ENCODE measurements around the gene TNNI2.

Gene TNNI2

DNA sequence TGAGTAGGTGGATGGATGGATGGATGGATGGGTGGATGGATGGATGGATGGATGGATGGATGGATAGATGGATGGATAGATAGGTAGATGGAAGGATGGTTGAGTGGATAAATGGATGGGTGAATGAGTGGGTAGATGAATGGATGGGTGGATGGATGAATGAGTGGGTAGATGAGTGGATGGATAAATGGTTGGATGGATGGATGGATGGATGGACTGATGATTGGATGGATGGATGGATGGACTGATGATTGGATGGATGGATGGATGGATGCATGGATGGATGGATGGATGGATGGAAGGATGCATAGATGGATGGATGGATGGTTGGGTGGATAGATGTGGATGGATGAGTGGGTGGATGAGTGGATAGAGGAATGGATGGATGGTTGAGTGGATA is 17.2 kb upstream of the TNNI2 start:
- no peak for DNase-seq (ENCODE audit: low read depth)

DNA sequence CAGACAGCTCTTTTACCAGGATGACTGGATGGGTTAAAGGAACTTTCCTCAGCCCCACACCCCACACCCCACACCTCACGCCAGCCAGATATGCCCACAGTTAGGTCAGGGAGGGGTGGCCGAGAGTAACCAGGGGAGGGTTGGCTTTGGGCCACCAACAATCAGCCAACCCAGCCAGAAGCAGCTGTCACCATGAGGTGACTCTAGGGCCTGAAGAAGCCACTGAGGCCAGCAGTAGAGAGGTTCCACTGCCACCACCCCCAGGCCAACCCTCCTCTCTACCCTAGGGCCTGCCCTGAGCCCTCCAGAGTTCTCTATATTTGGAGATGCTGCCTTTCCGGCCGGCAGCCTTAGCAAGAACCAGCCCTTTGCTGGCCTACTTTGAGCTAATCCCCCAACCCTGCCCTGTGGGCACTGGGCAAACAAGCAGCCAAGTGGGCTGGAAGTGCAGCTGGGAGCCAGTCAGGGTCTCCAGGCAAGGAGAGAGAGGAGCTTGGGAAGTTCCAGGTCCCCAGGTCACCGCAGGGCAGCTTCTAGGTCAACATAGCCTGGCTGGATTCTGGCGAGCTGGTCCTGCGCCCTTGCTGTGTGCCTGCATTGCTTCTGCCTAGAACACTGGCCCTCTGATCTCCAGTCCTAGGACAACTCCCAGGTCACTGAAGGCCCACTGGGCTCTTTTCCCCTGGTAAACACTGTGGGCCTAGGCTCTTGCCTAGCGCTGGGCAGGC is 16.0 kb upstream of the TNNI2 start:
- no peak for DNase-seq (ENCODE audit: low read depth)

DNA sequence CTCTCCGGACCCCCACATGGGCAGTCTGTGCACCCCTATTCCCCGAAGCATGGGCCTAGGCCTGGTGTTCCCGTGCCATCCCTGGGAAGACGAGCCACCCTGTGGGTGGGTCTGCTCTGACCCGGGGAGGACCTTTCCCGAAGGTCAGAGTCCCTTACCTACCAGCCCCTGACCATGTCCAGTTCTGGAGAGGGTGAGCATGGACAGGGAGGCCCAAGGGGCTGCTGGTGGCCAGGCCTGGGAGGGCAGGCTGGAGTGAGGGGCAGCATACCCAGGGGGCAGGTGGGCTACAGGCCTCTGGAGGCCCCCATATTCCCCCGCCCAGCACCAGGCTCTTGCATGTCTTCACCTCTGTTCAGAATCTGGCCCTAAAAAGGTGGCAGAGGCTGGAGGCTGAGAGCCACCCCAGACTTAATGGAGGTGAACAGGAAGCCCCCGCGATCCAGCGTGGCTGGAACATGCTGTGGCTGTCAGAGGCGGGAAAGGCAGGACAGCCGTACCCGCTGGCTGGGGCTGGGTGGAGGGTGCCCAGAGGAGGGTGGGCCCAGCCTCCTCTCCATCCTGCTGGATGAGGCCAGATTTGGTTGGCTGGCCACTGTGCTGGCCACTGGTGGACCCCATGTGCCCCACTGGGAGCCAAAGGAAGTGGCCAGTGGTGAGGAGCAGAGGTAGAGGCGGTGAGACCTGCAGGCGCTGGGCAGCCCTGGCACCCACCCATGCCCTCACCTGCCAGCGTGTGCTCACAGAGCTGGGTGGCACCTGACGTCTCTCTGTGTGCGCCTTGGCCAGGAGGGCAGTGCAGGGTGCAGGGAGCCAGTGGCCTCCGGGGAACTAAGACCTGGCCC is 15.2 kb upstream of the TNNI2 start:
- no peak for DNase-seq (ENCODE audit: low read depth)

GRCh38 chr11:1824221-1825038 is 14.4 kb upstream of the TNNI2 start:
- DNase-seq (ENCODE audit: low read depth): no peak

GRCh38 chr11:1825039-1825740 is 13.6 kb upstream of the TNNI2 start:
- no peak for DNase-seq (ENCODE audit: low read depth)

DNA sequence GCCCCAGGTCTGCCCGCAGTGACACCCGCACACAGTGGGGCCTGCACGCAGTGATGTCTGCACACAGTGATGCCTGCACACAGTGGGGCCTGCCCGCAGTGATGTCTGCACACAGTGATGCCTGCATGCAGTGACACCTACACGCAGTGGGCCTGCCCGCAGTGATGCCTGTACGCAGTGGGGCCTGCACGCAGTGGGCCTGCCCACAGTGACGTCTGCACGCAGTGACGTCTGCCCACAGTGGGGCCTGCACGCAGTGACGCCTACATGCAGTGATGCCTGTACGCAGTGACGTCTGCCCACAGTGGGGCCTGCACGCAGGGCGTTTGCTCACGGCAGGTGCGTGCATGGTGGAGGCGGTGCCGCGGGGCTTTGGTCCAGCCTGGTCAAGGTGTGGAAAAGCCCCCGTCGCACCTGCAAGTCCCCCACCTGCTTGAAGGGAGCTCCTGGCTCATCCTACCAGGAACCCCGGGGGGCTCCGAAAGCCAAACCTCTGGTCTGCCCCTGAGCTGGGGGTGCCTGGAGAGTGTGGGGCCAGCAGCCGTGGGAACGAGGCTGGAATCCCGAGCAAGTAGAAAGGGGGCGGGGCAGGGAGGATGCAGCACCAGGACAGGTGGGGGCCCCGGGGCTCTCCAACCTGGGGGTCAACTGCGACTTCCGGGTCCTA is 12.9 kb upstream of the TNNI2 start:
- no peak for DNase-seq (ENCODE audit: low read depth)

GRCh38 chr11:1826552-1827094 is 12.2 kb upstream of the TNNI2 start:
- DNase-seq (ENCODE audit: low read depth): no peak

DNA sequence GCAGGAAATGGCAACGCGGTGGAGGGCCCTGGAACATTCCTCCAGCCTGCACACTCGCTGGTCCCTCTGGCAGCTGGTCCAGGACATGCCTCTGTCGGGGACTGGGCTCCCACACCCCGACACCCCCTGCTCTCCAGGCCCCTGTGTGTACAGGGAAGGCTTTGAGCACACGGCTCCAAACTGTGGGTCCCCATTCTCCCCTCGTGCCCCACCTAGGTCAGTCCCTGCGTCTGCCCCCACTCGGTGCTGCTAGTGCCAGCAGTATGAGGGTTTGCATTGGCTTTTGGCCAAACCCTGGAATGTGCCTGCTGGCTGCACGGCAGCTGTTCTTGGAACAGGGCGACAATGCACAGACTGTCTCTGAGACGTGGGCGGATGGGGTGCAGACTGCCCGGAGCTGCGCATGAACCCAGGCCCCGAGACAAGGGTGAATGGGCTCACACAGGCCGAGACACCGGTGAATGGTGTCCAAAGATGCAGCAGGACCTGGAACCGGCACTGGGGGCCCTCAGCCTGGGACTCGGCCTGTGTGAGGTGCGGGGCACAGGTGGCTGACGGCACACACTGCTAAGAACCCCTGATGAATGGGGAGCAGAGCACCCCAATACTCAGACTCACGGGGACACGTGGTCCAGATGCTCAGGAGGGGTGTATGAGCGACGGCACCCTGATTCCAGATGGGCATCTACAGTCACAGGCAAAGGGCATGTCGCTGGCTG is 11.5 kb upstream of the TNNI2 start:
- DNase-seq (ENCODE audit: low read depth): no peak

GRCh38 chr11:1827931-1828330 is 10.8 kb upstream of the TNNI2 start:
- no peak for DNase-seq (ENCODE audit: low read depth)

DNA sequence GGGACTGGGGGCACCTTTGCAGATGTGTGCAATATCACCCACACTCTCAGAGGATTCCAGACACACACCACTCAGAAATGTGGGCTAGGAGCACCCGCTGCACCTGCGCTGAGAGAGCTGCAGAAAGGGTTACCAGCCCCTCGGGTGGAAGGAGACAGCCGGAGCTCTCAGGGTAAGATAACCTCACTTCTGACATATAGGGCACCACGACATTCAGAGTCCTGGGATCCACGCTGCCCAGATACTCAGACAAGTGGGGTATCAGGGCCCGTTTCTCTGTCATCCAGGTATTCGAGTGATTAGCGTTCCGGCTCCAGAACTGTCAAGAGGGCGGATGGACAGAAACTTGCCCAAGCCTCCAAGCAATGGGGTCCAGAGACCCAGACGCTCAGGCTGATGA is 10.2 kb upstream of the TNNI2 start:
- no peak for DNase-seq (ENCODE audit: low read depth)

DNA sequence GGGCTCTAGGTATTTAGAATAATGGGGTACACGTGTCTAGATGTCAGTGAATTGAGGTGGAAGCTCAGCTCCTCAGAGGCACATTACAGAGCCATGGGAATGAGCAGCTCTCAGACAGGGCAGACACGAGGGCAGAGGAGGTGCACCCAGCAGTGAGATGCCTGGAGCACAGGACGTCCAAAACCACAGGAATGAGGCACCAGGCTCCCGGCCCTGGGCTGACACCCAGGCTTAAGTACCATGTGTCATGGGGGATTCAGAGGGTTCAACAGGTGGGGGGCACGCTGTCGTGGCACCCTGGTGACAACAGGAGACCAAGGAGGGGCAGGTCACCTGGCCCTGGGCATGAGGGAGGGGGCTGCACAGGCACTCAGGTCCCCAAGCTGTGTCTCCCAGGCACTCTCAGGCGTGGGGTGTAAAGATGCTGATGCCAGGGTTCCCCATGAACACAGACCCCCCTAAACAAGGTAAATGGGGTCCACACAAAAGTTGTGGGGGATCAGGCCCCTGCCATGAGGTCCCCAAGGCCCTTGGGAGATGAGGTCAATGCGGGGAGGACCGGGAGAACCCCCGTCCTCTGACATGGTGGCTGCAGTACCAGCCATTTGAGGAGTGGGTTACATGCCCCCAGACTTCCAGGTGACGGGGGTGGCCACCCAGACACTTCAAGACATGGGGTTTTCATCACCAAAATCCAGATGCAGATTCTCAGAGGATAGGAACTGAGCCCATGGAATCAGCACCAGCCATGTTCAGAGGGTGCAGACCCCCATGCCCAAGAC is 9.6 kb upstream of the TNNI2 start:
- peak; percentile 8 for DNase-seq (ENCODE audit: low read depth)

- no peak for DNase-seq (ENCODE audit: low read depth)
These were observed 8.8 kb upstream of the TNNI2 start for GRCh38 chr11:1830004-1830321.

DNA sequence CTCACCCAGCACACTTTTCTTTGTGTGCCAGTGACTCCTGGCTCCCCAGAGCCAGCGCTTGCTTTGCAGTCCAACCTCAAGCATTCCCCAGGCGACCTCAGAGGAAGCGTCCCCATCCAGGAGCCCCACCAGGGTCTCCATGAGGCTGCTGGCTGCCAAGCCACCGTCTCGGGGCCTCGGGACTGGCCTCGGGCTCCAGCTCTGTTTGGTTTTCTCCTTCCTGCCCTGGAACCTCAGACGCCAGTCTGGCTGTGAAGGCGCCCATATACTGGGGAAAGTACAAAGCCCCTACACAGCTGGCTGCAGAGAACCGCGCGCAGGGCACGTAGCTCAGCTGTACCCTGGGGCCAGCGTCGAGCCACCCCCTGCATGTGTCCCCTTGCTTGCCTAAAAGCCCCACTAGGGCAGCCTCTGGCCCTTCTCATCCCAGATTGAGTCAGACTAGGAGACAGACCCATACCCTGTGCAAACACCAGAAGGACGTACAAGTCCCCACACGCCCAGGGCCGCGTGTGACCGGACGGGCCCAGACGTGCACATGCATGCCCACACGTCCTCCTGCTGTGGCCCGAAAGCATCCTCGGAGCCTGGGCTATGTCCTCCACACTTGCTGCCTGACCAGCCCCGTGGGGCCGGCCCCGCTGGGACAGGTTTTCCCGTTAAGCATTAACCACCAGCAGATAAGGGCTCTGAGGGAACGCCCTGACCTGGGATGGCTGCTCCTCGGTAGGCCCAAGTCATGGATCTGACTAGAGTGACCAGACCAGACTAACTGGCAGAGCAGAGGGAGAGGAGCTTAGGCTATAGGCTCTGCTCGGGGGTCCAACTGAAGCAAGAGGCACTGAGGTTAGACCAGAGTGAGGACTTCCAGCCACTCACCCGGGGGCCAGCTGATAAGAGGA is 8.2 kb upstream of the TNNI2 start:
- DNase-seq (ENCODE audit: low read depth): no peak

- no peak for DNase-seq (ENCODE audit: low read depth)
These were observed 7.2 kb upstream of the TNNI2 start for GRCh38 chr11:1831338-1832210.

DNA sequence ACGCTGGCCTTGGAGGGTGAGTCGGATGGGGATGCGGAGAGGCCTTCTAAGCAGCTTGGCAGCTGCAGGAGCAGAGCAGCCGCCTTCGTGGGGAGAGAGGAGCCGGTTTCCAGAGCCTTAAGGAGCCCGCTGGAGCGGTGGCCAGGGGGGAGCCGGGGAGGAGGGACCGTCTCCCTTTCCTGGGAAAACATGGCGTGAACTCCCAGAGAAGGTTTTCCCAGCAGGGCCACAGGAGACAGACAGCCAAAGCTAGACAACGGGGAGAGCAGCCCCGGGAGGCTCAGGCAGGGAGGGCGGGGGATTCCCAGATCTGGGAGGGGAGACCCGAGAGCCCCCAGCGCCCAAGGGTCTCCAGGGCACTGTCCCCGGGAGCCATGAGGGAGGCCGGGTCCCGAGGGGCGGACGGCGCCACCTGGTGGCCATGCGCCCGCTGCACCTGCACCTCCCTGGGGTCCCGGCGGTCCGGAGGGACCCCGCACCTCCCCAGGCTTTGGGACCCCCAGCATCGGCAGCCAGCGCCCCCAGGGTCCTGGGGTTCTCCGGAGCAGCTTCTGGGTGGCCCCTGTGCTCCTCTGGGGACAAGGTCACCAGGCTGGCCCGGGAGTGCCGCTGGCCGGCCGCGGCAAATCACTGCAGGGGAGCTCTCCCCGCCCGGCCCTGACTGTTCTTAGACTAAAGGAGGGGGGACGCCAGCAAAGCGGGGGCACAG is 6.4 kb upstream of the TNNI2 start:
- no peak for DNase-seq (ENCODE audit: low read depth)

DNA sequence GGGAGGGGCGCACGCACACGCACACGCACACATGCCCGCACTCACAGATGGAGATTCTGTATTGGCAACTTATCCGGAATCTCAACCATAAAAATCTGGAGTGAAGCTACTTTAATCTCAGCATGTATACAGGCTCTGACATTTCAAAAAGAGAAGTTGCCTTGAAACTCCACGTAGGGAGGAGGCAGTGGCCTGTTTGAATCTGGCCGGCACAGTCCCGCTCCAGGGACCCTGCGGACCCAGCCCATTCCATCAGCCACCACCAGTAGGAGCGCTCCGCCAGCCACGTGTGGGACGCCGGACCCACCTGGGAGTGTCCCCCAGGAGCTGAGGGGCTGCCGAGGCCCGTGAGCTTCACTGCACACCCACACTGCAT is 5.9 kb upstream of the TNNI2 start:
- DNase-seq (ENCODE audit: low read depth): no peak

DNA sequence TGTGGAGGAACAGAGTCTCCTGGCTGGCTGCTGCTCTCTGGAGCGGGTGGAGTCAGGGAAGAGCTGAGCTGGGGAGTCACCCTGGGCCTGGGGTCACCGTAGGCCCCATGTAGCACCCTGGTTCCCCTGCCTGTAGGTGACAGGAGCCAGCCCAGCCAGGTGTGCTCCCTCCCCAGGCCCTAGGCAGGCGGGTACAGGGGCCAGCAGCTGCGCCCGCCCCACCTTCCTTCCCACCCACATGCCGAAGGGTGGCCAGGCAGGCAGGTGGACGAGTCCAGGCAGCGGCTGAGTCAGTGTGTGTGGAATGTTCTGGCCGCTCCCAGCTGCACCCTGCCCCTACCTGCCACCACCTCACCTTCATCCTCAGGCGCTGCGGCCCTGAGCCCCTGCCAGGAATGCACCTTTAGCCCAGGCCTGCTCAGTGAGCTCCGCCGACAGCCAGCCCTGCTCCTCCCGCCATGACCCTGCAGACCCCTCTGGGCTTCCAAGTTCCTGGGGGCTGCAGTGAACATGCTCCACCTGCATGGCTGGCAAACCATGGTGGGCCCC is 4.6 kb upstream of the TNNI2 start:
- no peak for DNase-seq (ENCODE audit: low read depth)
